GM23338 (cell line): ENCODE measurements around the gene EIF3CL. TPM values are rescaled to one million over a fixed set of nuclear protein-coding genes. Genes with fewer than 3 reads are reported as not detected.
A peak's percentile ranks its signal among the peaks of the same experiment; 100 is the strongest.
"Not testable (repeated sequence)": the region's sequence is repeated elsewhere in the genome, so short reads cannot be mapped to it uniquely, and the experiment has no call there.

Experiments
- ATAC-seq: fragments of 200-7000 bp; cut with Tn5 transposase; 3 replicates; pipeline ENCODE4 v1.9.1; 2020
- DNase-seq: peaks from one replicate; pipeline ENCODE4 v3.0.0-alpha.2; 2015; ENCODE audit warnings: low spot score
- H2AFZ ChIP-seq: fragments of 200-600 bp; sonication (generic); 2 replicates; pipeline ENCODE4 v1.8.0; 2016; ENCODE audit warnings: antibody characterized with exemption, mild to moderate bottlenecking, moderate library complexity
- H3F3A ChIP-seq: fragments of 200-600 bp; sonication (generic); replicated peaks from 2 replicates; pipeline ENCODE4 v1.8.0; 2017; ENCODE audit warnings: antibody characterized with exemption, mixed run types, low read depth
- H3K27ac ChIP-seq: fragments of 200-600 bp; sonication (generic); 2 replicates; pipeline ENCODE4 v1.6.1; 2016; ENCODE audit warnings: low read depth
- H3K27me3 ChIP-seq: fragments of 200-600 bp; sonication (generic); 2 replicates; pipeline ENCODE4 v1.8.0; 2016; ENCODE audit warnings: mild to moderate bottlenecking, mixed run types, moderate library complexity; ENCODE audit not compliant: insufficient read depth
- H3K36me3 ChIP-seq: fragments of 200-600 bp; sonication (generic); 2 replicates; pipeline ENCODE4 v1.8.0; 2016; ENCODE audit warnings: mild to moderate bottlenecking; ENCODE audit not compliant: insufficient read depth
- H3K4me1 ChIP-seq: fragments of 200-600 bp; sonication (generic); 2 replicates; pipeline ENCODE4 v1.8.0; 2016; ENCODE audit warnings: mild to moderate bottlenecking, moderate library complexity; ENCODE audit not compliant: insufficient read depth
- H3K4me2 ChIP-seq: fragments of 200-600 bp; sonication (generic); 2 replicates; pipeline ENCODE4 v1.7.1; 2017; ENCODE audit warnings: mixed run types
- H3K4me3 ChIP-seq: fragments of 200-600 bp; sonication (generic); 2 replicates; pipeline ENCODE4 v1.6.1; 2016; ENCODE audit warnings: mixed run types
- H3K79me2 ChIP-seq: fragments of 200-600 bp; sonication (generic); replicated peaks from 2 replicates; pipeline ENCODE4 v1.8.0; 2017; ENCODE audit warnings: mild to moderate bottlenecking; ENCODE audit not compliant: insufficient read depth
- H3K9me2 ChIP-seq: fragments of 200-600 bp; sonication (generic); 2 replicates; pipeline ENCODE4 v1.8.0; 2017; ENCODE audit not compliant: insufficient read depth
- H4K20me1 ChIP-seq: fragments of 200-600 bp; sonication (generic); replicated peaks from 2 replicates; pipeline ENCODE4 v1.8.0; 2017; ENCODE audit warnings: mild to moderate bottlenecking; ENCODE audit not compliant: insufficient read depth
- H3K27ac Mint-ChIP-seq: 2 replicates; pipeline ENCODE4 v1.8.0; 2020; ENCODE audit warnings: inconsistent platforms, mild to moderate bottlenecking, moderate library complexity, mixed read lengths
- H3K27me3 Mint-ChIP-seq: 3 replicates; pipeline ENCODE4 v1.8.0; 2022; ENCODE audit warnings: low read depth, mild to moderate bottlenecking, moderate library complexity, mixed read lengths, inconsistent platforms; ENCODE audit not compliant: insufficient read depth, poor library complexity
- H3K36me3 Mint-ChIP-seq: 3 replicates; pipeline ENCODE4 v1.8.0; 2021; ENCODE audit warnings: low read depth, mild to moderate bottlenecking, inconsistent platforms, moderate library complexity, mixed read lengths
- H3K4me1 Mint-ChIP-seq: 3 replicates; pipeline ENCODE4 v1.8.0; 2020; ENCODE audit warnings: mild to moderate bottlenecking, inconsistent platforms, mixed read lengths
- H3K4me3 Mint-ChIP-seq: 3 replicates; pipeline ENCODE4 v1.8.0; 2021; ENCODE audit warnings: moderate library complexity, mild to moderate bottlenecking, inconsistent platforms, mixed read lengths
- H3K9me3 Mint-ChIP-seq: 3 replicates; pipeline ENCODE4 v1.8.0; 2020; ENCODE audit warnings: moderate library complexity, mild to moderate bottlenecking, inconsistent platforms, mixed read lengths
- polyA plus RNA-seq: library from polyadenylated mRNA; unstranded; fragments of >200 nt; fragmentation: Nextera tagmentation; extraction: Ambion mirVana; gene quantifications from 2 replicates; pipeline ENCODE4 v1.2.1, GENCODE V29; 2016
- total RNA-seq: library from RNA; depleted of rRNA; stranded (reverse); fragments of >200 nt; shearing (Covaris generic); gene quantifications from 2 replicates; pipeline ENCODE4 v1.2.3, GENCODE V29; 2014

Gene EIF3CL
- total and polyA plus RNA-seq, 2 experiments from 2014 or later: 1.8 to 323 TPM

- H3K9me3 Mint-ChIP-seq, H4K20me1 ChIP-seq, H3K4me3 Mint-ChIP-seq: not testable (repeated sequence)
Measured at GRCh38 chr16:28426060-28426680, 22.5 kb upstream of the EIF3CL start.

DNA sequence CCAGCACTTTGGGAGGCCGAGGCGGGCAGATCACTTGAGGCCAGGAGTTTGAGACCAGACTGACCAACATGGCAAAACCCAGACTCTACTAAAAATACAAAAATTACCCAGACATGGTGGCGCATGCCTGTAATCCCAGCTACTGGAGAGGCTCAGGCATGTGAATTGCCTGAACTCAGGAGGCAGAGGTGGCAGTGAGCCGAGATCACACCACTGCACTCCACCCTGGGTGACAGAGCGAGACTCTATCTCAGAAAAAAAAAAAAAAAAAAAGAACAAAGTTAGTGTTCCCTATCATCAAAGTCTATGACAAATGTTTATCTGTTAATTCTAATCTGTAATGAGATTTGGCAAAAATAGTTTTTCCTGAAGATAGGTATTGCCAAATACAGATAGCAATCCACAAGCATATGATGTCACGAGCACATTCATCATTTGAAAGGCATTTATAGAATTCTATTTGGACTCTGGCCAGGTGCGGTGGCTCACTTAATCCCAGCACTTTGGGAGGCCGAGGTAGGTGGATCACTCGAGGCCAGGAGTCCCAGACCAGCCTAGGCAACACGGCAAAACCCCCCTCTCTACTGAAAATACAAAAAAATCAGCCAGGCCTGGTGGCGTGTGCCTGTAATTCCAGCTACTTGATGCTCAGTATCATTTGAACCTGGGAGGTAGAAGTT lies 17.6 kb upstream of the EIF3CL start:
- H3K9me2 ChIP-seq, H3K79me2 ChIP-seq, H3K36me3 ChIP-seq, H3K27me3 ChIP-seq, ATAC-seq, H3K9me3 Mint-ChIP-seq, H4K20me1 ChIP-seq, H3F3A ChIP-seq, H3K4me1 ChIP-seq, H3K27ac ChIP-seq, H3K4me1 Mint-ChIP-seq, H3K27ac Mint-ChIP-seq, H3K36me3 Mint-ChIP-seq, H2AFZ ChIP-seq, H3K4me3 Mint-ChIP-seq, H3K4me3 ChIP-seq, H3K4me2 ChIP-seq, H3K27me3 Mint-ChIP-seq, DNase-seq: not testable (repeated sequence)

More at GRCh38 chr16:28426060-28426680, 22.5 kb upstream of the EIF3CL start:
- not testable (repeated sequence) for H3K27ac ChIP-seq, DNase-seq, H3K27me3 ChIP-seq, H3K4me1 ChIP-seq, H2AFZ ChIP-seq, H3F3A ChIP-seq, H3K4me1 Mint-ChIP-seq, H3K4me2 ChIP-seq, H3K9me2 ChIP-seq, H3K27me3 Mint-ChIP-seq, H3K36me3 Mint-ChIP-seq, H3K79me2 ChIP-seq, H3K27ac Mint-ChIP-seq, H3K36me3 ChIP-seq, H3K4me3 ChIP-seq
- ATAC-seq: peak; percentile 99

DNA sequence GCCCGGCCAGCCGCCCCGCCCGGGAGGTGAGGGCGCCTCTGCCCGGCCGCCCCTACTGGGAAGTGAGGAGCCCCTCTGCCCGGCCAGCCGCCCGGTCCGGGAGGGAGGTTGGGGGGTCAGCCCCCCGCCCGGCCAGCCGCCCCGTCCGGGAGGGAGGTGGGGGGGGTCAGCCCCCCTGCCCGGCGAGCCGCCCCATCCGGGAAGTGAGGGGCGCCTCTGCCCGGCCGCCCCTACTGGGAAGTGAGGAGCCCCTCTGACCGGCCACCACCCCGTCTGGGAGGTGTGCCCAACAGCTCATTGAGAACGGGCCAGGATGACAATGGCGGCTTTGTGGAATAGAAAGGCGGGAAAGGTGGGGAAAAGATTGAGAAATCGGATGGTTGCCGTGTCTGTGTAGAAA lies 13.4 kb upstream of the EIF3CL start:
- not testable (repeated sequence) for H3K27ac ChIP-seq, H3K27ac Mint-ChIP-seq, DNase-seq, H4K20me1 ChIP-seq, H3K4me1 ChIP-seq, H3K36me3 Mint-ChIP-seq, H3K9me3 Mint-ChIP-seq, H3K4me3 Mint-ChIP-seq, H3K79me2 ChIP-seq, H3F3A ChIP-seq, H3K9me2 ChIP-seq, H3K4me1 Mint-ChIP-seq, H3K27me3 ChIP-seq, H3K4me2 ChIP-seq, H2AFZ ChIP-seq, H3K4me3 ChIP-seq, H3K36me3 ChIP-seq, H3K27me3 Mint-ChIP-seq, ATAC-seq

DNA sequence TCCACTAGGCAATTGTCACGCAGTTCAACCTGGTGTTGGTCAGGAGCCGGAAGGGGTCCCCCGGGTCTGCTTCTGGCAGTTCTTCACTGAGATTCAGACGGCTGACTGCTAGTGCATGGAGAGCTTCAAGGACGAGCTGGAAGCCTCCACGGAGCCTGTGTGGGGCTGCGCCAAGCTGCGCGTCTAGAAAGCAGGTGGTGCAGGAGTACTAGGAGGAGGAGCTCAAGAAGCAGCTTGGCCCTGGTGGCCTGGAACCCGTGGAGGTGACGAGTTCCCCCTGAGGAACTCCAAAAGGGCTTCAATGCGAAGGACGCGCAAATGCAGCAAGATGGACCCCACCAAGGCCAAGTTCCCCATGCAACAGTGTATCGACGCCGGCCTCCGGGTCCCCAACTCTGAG lies 10.9 kb upstream of the EIF3CL start:
- H3K27me3 ChIP-seq, H3K4me3 ChIP-seq, H3K4me3 Mint-ChIP-seq, H3K27ac ChIP-seq, H3K27me3 Mint-ChIP-seq, H2AFZ ChIP-seq, H3K27ac Mint-ChIP-seq, H3K36me3 ChIP-seq, H3F3A ChIP-seq, H3K9me3 Mint-ChIP-seq, H4K20me1 ChIP-seq, ATAC-seq, H3K9me2 ChIP-seq, H3K4me1 Mint-ChIP-seq, DNase-seq, H3K36me3 Mint-ChIP-seq, H3K79me2 ChIP-seq, H3K4me1 ChIP-seq, H3K4me2 ChIP-seq: not testable (repeated sequence)

DNA sequence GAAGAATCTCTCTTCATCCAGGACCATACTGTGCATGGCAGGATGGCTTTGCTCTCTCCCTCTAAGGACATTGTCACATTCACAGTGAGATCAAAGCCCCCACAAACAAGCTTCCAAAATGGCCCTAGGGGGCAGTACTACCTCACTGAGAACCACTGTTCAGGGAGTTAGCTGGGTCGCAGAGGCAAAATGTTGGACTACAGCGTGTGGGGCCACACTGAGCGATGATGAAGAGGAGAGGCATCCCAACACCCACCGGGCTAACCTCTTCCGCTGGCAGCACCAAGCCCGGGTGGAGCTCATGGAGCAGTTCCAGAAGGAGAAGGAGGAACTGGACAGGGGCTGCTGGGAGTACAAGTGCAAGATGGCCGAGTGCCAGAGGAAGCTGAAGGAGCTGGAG lies 9.9 kb upstream of the EIF3CL start:
- not testable (repeated sequence) for H3K27ac Mint-ChIP-seq, H3K4me1 ChIP-seq, H3K79me2 ChIP-seq, H3F3A ChIP-seq, H3K4me2 ChIP-seq, H3K9me3 Mint-ChIP-seq, H4K20me1 ChIP-seq, H3K9me2 ChIP-seq, H3K27ac ChIP-seq, H3K27me3 Mint-ChIP-seq, H3K4me3 ChIP-seq, H2AFZ ChIP-seq, H3K4me3 Mint-ChIP-seq, DNase-seq, H3K27me3 ChIP-seq, H3K36me3 ChIP-seq, H3K4me1 Mint-ChIP-seq, H3K36me3 Mint-ChIP-seq
- ATAC-seq: peak; percentile 54

DNA sequence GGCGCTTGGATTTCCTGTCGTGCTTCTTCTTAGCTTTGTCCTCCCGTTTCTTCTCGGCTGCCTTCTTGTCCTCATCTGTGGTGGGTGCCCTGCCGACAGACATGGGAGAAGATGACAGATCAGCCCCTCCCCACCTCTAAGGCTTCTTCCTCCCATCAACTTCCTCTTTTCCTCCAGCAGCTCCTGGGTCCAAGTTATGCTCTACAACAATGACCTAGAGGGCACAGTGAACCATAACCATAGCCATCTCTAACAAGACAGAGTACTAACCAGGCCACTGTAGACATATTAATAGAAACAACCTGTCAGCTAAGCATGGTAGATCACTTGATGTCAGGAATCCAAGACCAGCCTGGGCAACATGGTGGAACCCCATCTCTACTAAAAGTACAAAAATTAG lies 11.6 kb downstream of the EIF3CL start:
- H3K27me3 ChIP-seq, H3K4me3 ChIP-seq, H2AFZ ChIP-seq, H3K36me3 ChIP-seq, H3K36me3 Mint-ChIP-seq, H4K20me1 ChIP-seq, H3K4me2 ChIP-seq, H3K4me3 Mint-ChIP-seq, H3K4me1 ChIP-seq, ATAC-seq, H3K27ac ChIP-seq, H3K27me3 Mint-ChIP-seq, DNase-seq, H3K4me1 Mint-ChIP-seq, H3K27ac Mint-ChIP-seq, H3K9me2 ChIP-seq, H3K79me2 ChIP-seq, H3F3A ChIP-seq, H3K9me3 Mint-ChIP-seq: not testable (repeated sequence)
